Measurements from ENCODE around the gene KRT33B.
"Not testable (repeated sequence)": the region's sequence is repeated elsewhere in the genome, so short reads cannot be mapped to it uniquely, and the experiment has no call there.

Gene KRT33B

DNA sequence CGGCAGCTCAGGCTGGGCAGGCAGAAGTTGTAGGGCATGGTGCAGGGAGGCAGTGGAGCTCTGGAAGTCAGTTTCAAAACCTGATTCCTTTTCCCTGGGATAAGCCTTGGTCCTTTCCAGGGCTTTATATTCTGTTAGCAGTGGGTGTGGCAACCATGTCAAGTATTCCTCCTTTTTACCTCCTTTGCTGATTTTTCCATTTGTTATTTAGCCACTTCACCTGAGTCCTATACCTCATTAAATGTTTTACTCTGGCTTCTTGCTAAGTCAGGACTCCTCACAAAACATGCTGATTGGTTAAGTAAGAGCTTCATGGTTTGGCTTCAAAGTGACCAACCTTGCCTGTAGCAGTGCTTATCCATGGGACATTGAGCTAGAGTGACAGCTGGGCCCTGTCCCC is at the start of gene KRT33B:
Gene KRT33B (minus strand): TSS at position 101 of the 400 bp plus-strand sequence. CDS start 63 bp downstream, at position 38.
- DNase-seq: no peak

DNA sequence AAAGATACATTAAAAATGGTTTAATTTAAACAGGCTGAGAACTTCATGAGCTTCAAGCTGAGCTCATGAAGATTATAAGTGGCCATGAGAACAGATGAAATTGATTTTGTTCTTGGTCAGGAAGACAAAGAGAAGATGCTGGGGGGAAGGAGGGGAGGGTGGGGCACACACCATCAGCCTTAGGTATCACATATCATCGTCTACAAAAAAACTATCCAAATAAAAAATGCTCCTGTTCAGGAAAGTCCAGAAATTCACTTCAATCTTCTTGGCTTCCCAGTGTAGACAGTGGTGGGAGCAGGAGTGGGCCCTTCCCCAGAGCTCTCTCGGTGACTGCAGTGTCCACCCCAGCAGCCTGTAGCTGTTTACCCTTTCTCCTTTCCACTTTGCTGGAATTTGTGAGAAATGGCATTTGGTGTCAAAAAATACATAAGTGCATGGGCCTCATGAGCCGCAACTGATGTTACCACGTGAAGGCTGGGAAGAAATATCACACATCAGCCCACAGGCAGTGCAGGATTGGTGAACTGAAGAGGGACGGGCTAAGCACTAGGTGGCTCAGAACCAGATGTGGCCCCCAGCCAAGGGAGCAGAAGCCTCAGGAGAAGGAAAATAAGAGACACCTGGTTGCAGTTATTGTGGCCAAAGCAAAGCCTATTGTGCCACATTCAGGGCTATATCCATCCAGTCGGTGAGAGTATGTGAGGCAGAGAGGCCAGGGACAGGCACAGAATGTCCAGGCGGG is 48.7 kb upstream of the KRT33B start:
- no peak for DNase-seq

GRCh38 chr17:41417576-41418015 is 48.0 kb upstream of the KRT33B start:
- no peak for DNase-seq

DNA sequence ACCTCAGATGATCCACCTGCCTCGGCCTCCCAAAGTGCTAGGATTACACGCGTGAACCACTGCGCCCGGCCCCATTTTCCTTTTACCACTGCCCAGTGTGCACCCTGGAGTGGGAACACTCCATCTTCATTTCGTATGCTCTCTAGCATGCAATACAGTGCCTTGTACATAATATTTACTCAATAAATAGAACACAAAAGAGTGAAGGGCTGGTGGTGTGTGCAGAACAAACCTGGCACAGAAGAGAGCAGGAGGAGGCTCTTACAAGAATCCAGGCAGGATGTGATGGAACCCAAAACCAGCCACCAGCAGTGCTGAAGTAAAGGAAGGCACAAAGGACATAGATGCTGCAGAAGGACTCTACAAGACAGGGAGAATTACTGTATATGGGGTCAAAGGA is 47.5 kb upstream of the KRT33B start:
- DNase-seq: no peak

- DNase-seq: no peak
These were observed 46.9 kb upstream of the KRT33B start for GRCh38 chr17:41416479-41416878.

DNA sequence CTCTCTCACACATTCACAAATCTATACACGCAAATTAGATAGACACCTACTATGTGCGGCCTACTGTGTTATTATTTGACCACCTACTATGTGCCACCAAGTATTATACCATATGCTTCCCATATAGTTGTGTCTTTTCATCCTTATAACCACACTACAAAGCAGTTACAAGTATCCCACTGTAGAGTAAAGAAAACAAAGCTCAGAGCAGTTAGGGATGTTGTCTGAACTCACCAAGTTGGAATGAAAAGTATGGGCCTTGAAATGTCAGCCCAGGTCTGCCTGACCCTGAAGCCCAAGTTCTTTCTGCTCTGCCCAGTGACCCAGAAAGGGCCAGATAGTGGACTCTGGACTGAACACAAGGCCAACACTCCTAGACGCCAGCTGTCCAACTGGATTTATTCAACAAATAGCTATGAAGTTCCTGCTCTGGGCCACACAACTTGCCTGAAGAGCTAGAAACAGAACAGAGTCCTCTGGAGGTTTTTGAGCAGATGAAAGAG is 46.3 kb upstream of the KRT33B start:
- no peak for DNase-seq

- no peak for DNase-seq
These were observed 45.8 kb upstream of the KRT33B start for GRCh38 chr17:41415411-41415810.

- DNase-seq: no peak
These were observed 44.4 kb upstream of the KRT33B start for GRCh38 chr17:41413982-41414381.

GRCh38 chr17:41413353-41413957 is 43.8 kb upstream of the KRT33B start:
- no peak for DNase-seq

- DNase-seq: no peak
These were observed 41.6 kb upstream of the KRT33B start for GRCh38 chr17:41411072-41411840.

- DNase-seq: no peak
These were observed 37.6 kb upstream of the KRT33B start for GRCh38 chr17:41407226-41407625.

GRCh38 chr17:41406205-41406604 is 36.6 kb upstream of the KRT33B start:
- no peak for DNase-seq

GRCh38 chr17:41404024-41404671 is 34.5 kb upstream of the KRT33B start:
- DNase-seq: peak; percentile 98

DNA sequence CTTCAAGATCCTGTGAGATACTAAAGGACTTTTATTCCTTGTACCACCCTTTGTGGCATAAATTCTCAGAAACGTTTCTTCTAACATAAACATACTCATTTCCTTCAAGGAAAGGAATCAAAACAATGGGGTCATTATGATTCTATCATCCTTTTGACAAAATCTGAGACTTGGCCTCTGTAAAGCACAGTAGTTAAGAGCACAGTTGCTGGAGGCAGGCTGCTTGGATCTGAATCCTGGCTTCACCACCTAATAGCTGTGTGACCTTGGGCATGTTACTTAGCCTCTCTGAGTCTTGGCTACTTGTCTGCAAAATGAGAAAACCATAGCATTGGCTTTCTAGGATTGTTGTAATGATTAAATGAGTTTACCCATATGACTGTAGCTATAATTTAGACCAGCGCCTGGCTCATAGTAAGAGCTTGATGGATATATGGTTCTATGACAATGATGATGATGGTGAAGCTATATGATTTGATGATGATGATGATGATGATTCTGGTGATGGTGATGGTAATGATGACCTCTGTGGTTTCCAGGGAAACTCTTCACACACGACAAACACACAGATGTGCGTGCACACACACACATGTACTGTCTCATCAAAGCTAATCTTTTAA is 33.9 kb upstream of the KRT33B start:
- no peak for DNase-seq

GRCh38 chr17:41402161-41402560 is 32.5 kb upstream of the KRT33B start:
- peak; percentile 54 for DNase-seq

DNA sequence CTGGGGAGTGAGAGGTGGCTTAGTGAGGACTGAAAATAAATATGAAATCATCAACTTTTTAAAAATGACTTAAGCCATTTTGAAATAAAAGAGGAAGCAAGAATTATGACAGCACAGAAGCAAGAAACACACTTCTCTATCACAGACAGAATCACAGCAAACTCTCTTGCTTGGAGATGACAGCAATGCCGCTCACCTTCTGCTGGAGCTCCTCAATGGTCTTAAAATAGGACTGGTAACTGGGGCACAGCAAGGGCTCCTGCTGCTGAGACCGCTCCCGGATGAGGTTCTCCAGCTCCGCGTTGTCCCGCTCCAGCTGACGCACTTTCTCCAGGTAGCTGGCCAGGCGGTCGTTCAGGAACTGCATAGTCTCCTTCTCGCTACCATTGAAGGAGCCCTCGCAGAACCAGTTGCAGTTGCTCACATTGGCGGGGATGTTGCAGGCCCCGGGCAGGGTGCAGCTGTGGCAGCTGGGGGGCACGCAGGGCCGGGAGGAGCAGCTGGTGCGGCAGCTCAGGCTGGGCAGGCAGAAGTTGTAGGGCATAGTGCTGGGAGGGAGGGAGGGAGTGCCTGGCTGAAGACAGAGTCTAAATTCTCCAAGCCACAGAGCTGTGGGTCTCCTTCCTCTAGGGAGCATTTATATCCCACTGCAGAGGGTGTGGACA is 27.5 kb upstream of the KRT33B start, which contains the start of gene KRT31:
Gene KRT31 (minus strand): TSS at position 613 of the 665 bp plus-strand sequence. CDS start 69 bp downstream, at position 544.
- no peak for DNase-seq

GRCh38 chr17:41396340-41396739 is 26.7 kb upstream of the KRT33B start:
- DNase-seq: no peak

GRCh38 chr17:41395611-41396010 is 26.0 kb upstream of the KRT33B start:
- DNase-seq: no peak

DNA sequence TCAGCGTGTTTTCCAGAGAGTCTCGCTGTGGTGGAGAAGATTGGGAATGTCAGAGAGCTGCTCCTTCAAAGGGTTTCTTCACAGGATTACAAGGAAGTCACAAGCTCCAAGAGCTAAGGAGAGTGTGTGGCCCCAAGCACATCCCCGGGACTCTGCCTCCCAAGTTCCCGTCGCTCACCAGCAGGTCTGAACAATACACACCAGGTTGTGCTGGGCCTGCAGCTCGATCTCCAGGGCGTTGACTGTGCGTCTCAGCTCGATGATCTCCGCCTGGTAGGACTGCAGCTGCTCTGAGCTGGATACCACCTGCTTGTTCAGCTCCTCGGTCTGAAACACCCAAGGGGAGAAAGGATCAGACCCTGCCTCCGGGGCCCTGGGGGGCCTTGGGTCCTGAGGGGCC is 25.4 kb upstream of the KRT33B start:
- DNase-seq: not testable (repeated sequence)

DNA sequence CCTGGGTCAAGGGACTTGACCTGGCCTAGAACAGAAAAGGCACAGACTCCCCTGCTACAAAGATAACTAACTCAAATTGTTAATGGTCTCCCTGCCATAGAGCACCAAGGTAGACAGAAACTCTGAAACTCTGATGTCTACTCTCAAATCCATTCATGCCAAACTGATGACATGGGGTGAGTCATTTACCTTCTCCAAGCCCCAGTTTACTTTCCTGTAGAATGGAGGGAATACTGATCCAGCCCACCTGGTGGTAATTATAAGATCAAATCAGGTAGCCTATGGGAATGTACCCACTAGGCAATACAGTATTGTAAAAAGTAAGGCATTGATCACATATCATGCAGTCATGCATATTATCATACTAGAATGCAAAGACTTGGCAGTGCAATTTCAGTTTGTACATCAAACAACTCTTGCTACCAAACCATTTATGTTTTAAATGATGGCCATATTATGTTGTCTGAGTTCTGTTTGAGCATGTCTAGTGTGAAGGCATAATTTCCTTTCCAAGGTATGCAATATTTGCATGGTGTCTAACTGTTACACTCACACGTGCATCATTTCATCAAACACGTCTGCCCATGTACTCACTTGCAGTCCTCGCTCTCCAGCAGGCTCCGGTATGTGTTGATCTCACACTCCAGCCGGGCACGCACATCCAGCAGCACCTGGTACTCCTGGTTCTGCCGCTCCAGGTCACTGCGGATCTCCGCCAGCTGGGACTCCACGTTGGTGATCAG is 24.8 kb upstream of the KRT33B start:
- no peak for DNase-seq

- no peak for DNase-seq
These were observed 24.2 kb upstream of the KRT33B start for GRCh38 chr17:41393826-41394225.

All from fibroblast of skin of right quadriceps (primary cell).